Neural cell (in vitro differentiated cells): Measurements from ENCODE around the gene INAVA. TPM values are rescaled to one million over a fixed set of nuclear protein-coding genes. Genes with fewer than 3 reads are reported as not detected.

Experiments
- H2AFZ ChIP-seq: fragments of 200-600, 300-800 bp; sonication (generic), shearing (Covaris generic); 2 replicates; pipeline ENCODE4 v1.6.0; 2014; ENCODE audit warnings: low read depth, mild to moderate bottlenecking, antibody characterized with exemption, low read length, moderate library complexity
- H3F3A ChIP-seq: fragments of 200-600 bp; shearing (Covaris generic); 2 replicates; pipeline ENCODE4 v1.6.1; 2016; ENCODE audit warnings: mild to moderate bottlenecking, moderate library complexity, mixed read lengths, antibody characterized with exemption, low read length; ENCODE audit not compliant: insufficient read depth, poor library complexity, severe bottlenecking
- H3K27ac ChIP-seq: fragments of 200-600, 300-800 bp; sonication (generic), shearing (Covaris generic); 2 replicates; pipeline ENCODE4 v1.5.1; 2014; ENCODE audit warnings: mild to moderate bottlenecking, low read length, moderate library complexity
- H3K27me3 ChIP-seq: fragments of 300-800, 200-600 bp; sonication (generic), shearing (Covaris generic); 2 replicates; pipeline ENCODE4 v1.6.0; 2014; ENCODE audit warnings: mild to moderate bottlenecking, low read depth, low read length, moderate library complexity; ENCODE audit not compliant: insufficient read depth
- H3K36me3 ChIP-seq: fragments of 300-800, 200-600 bp; sonication (generic), shearing (Covaris generic); 2 replicates; pipeline ENCODE4 v1.5.1; 2014; ENCODE audit warnings: mild to moderate bottlenecking, antibody characterized with exemption, low read length, moderate library complexity; ENCODE audit not compliant: insufficient read depth
- H3K4me2 ChIP-seq: fragments of 300-800, 200-600 bp; sonication (generic), shearing (Covaris generic); 2 replicates; pipeline ENCODE4 v1.6.0; 2014; ENCODE audit warnings: mild to moderate bottlenecking, low read length
- H3K4me3 ChIP-seq: fragments of 300-800, 200-600 bp; sonication (generic), shearing (Covaris generic); 2 replicates; pipeline ENCODE4 v1.5.1; 2014; ENCODE audit warnings: mild to moderate bottlenecking, low read length, moderate library complexity
- H3K79me2 ChIP-seq: fragments of 200-600 bp; shearing (Covaris generic); replicated peaks from 2 replicates; pipeline ENCODE4 v1.6.0; 2014; ENCODE audit warnings: mild to moderate bottlenecking, low read length, moderate library complexity; ENCODE audit not compliant: insufficient read depth
- H3K9ac ChIP-seq: fragments of 300-800, 200-600 bp; sonication (generic), shearing (Covaris generic); 2 replicates; pipeline ENCODE4 v1.6.1; 2016; ENCODE audit warnings: mild to moderate bottlenecking, low read length, mixed read lengths
- H3K9me2 ChIP-seq: fragments of 200-600 bp; shearing (Covaris generic); 2 replicates; pipeline ENCODE4 v1.6.1; 2016; ENCODE audit warnings: mild to moderate bottlenecking, low read length, mixed read lengths; ENCODE audit not compliant: insufficient read depth
- H3K9me3 ChIP-seq: fragments of 200-600, 300-800 bp; sonication (generic), shearing (Covaris generic); 2 replicates; pipeline ENCODE4 v1.6.1; 2016; ENCODE audit warnings: mild to moderate bottlenecking, mixed run types, low read length, moderate library complexity, mixed read lengths
- H4K20me1 ChIP-seq: fragments of 200-600 bp; shearing (Covaris generic); 2 replicates; pipeline ENCODE4 v1.6.1; 2016; ENCODE audit warnings: mild to moderate bottlenecking, mixed run types; ENCODE audit not compliant: insufficient read depth
- EP300 ChIP-seq: fragments of 450-650 bp; conservative IDR thresholded peaks from 2 replicates; pipeline ENCODE4 v1.6.1; 2014; ENCODE audit warnings: antibody characterized with exemption, mild to moderate bottlenecking, moderate library complexity; ENCODE audit not compliant: poor library complexity, severe bottlenecking
- EZH2 ChIP-seq: fragments of 200-600, 300-800 bp; shearing (Covaris generic), sonication (generic); IDR thresholded peaks from 2 replicates; pipeline ENCODE4 v1.6.1; 2014; ENCODE audit warnings: antibody characterized with exemption, low read length, borderline replicate concordance, mild to moderate bottlenecking; ENCODE audit not compliant: insufficient read depth, poor library complexity, severe bottlenecking
- MXI1 ChIP-seq: fragments of 450-650 bp; conservative IDR thresholded peaks from 2 replicates; pipeline ENCODE4 v1.6.1; 2014; ENCODE audit warnings: antibody characterized with exemption, mild to moderate bottlenecking; ENCODE audit not compliant: poor library complexity, severe bottlenecking
- POLR2AphosphoS5 ChIP-seq: IDR thresholded peaks from 2 replicates; pipeline ENCODE4 v1.6.1; 2012
- RAD21 ChIP-seq: fragments of 450-650 bp; conservative IDR thresholded peaks from 2 replicates; pipeline ENCODE4 v1.6.1; 2014; ENCODE audit warnings: antibody characterized with exemption, mild to moderate bottlenecking, moderate library complexity
- SMC3 ChIP-seq: fragments of 450-650 bp; conservative IDR thresholded peaks from 2 replicates; pipeline ENCODE4 v1.6.1; 2014; ENCODE audit warnings: antibody characterized with exemption, mild to moderate bottlenecking, moderate library complexity; ENCODE audit not compliant: poor library complexity
- TAF1 ChIP-seq: IDR thresholded peaks from 2 replicates; pipeline ENCODE4 v1.6.1; 2012; ENCODE audit warnings: low read depth
- polyA plus RNA-seq: library from polyadenylated mRNA; depleted of rRNA; stranded (reverse); fragments of >200 nt; gene quantifications from 2 replicates; pipeline ENCODE4 v1.2.3, GENCODE V29; 2014
- TF ChIP-seq, protein P1 (sequence below): IDR thresholded peaks from 2 replicates; pipeline ENCODE4 v1.6.1; 2012; ENCODE audit warnings: borderline replicate concordance
- TF ChIP-seq, protein P2 (sequence below): fragments of 450-650 bp; IDR thresholded peaks from 2 replicates; pipeline ENCODE4 v1.5.1; 2014; ENCODE audit warnings: antibody characterized with exemption, mild to moderate bottlenecking, moderate library complexity; ENCODE audit not compliant: poor library complexity, severe bottlenecking

INAVA gene
- polyA plus RNA-seq, 1 donor from 2014 or later: 1.3 TPM

DNA sequence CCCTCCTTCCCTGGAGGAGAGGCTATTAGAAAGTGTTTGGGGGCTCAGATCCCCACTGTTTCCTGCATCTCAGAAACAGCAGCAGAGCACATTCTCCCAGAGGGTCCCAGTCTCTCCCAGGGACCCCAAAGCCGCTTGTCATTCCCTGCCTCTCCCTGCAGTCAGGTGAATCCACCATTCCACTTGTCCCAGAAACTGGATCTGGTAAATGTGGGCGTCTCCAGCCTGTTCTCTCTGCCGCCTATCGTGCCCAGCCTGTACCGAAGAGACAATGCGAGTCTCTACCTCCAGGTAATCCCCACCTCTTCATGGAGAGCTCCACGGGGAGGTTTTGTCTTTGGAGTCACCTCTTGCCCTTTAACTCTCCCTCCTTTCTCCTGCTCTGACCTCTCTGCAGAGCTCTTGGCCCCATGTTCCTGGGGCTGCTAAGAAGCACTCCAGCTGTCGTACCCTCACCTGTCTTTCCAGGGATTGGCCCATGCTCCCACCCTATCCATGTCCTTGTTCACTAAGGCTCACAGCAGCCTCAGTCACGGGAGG lies 26.9 kb downstream of the INAVA start:
- Histone ChIP-seq H3K9ac (no peak overlapping the region), H3K27ac (no peak overlapping the region), H3K27me3 (no peaks in the 10 kb centered on the region), H3K36me3 (no peaks in the 10 kb centered on the region), H3K4me2 (no peak overlapping the region), H3F3A (no peaks in the 10 kb centered on the region), H3K4me3 (no peak overlapping the region), H3K9me2 (no peaks in the 10 kb centered on the region), H2AFZ (no peak overlapping the region), H4K20me1 (no peaks in the 10 kb centered on the region), H3K9me3 (no peaks in the 10 kb centered on the region), H3K79me2 (no peaks in the 10 kb centered on the region)
- TF ChIP-seq RAD21 (no peak), TAF1 (no peak), EZH2 (no peak), EP300 (no peak)
- TF ChIP-seq, protein P1, sequence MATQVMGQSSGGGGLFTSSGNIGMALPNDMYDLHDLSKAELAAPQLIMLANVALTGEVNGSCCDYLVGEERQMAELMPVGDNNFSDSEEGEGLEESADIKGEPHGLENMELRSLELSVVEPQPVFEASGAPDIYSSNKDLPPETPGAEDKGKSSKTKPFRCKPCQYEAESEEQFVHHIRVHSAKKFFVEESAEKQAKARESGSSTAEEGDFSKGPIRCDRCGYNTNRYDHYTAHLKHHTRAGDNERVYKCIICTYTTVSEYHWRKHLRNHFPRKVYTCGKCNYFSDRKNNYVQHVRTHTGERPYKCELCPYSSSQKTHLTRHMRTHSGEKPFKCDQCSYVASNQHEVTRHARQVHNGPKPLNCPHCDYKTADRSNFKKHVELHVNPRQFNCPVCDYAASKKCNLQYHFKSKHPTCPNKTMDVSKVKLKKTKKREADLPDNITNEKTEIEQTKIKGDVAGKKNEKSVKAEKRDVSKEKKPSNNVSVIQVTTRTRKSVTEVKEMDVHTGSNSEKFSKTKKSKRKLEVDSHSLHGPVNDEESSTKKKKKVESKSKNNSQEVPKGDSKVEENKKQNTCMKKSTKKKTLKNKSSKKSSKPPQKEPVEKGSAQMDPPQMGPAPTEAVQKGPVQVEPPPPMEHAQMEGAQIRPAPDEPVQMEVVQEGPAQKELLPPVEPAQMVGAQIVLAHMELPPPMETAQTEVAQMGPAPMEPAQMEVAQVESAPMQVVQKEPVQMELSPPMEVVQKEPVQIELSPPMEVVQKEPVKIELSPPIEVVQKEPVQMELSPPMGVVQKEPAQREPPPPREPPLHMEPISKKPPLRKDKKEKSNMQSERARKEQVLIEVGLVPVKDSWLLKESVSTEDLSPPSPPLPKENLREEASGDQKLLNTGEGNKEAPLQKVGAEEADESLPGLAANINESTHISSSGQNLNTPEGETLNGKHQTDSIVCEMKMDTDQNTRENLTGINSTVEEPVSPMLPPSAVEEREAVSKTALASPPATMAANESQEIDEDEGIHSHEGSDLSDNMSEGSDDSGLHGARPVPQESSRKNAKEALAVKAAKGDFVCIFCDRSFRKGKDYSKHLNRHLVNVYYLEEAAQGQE: no peak
- TF ChIP-seq, protein P2, sequence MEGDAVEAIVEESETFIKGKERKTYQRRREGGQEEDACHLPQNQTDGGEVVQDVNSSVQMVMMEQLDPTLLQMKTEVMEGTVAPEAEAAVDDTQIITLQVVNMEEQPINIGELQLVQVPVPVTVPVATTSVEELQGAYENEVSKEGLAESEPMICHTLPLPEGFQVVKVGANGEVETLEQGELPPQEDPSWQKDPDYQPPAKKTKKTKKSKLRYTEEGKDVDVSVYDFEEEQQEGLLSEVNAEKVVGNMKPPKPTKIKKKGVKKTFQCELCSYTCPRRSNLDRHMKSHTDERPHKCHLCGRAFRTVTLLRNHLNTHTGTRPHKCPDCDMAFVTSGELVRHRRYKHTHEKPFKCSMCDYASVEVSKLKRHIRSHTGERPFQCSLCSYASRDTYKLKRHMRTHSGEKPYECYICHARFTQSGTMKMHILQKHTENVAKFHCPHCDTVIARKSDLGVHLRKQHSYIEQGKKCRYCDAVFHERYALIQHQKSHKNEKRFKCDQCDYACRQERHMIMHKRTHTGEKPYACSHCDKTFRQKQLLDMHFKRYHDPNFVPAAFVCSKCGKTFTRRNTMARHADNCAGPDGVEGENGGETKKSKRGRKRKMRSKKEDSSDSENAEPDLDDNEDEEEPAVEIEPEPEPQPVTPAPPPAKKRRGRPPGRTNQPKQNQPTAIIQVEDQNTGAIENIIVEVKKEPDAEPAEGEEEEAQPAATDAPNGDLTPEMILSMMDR: no peak

DNA sequence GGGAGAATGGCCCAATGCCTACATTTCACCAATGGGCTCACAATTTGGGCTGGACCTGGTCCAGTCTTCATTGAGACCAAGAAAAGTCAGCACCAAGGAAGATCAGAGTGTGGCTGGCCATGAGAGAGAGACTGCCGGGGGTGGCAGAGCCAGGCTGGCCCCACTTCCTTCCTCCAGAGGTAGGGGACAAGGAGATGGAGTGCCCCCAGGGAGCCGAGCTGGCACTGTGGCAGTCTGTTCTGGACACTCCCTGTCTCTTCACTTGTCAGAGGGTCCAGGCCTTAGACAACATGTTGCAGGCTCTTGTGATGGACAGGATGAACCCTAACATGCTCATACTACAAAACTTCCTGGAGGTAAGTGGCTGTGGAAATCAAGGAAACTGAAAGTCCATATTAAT lies 27.7 kb downstream of the INAVA start:
- Histone ChIP-seq H3K27me3 (no peaks in the 10 kb centered on the region), H3F3A (no peaks in the 10 kb centered on the region), H3K36me3 (no peaks in the 10 kb centered on the region), H3K4me2 (no peak overlapping the region), H3K79me2 (no peaks in the 10 kb centered on the region), H3K4me3 (no peak overlapping the region), H2AFZ (no peak overlapping the region), H3K9me2 (no peaks in the 10 kb centered on the region), H3K9me3 (no peaks in the 10 kb centered on the region), H3K9ac (no peak overlapping the region), H3K27ac (no peak overlapping the region), H4K20me1 (no peaks in the 10 kb centered on the region)
- no peak for TF ChIP-seq TAF1
- TF ChIP-seq, protein P1: no peak
- TF ChIP-seq RAD21: no peak
- TF ChIP-seq EP300: no peak
- no peak for TF ChIP-seq MXI1
- no peak for TF ChIP-seq SMC3
- no peak for TF ChIP-seq POLR2AphosphoS5
- no peak for TF ChIP-seq EZH2
- TF ChIP-seq, protein P2: no peak
